ENCODE data around the gene UTP4.

Gene UTP4

GRCh38 chr16:69166946-69167930 lies 34.8 kb downstream of the UTP4 start:
- Mint-ChIP-seq H3K9me3 (no peaks in the 10 kb centered on the region), H3K27me3 (no peaks in the 10 kb centered on the region), H3K4me1 (ENCODE audit: low read depth) (peaks cover 65% of the 10 kb centered on the region), H3K36me3 (ENCODE audit: low read depth) (peaks cover 94% of the 10 kb centered on the region), H3K27ac (peak overlapping the region; percentile 98), H3K4me3 (peak overlapping the region; percentile 47)
- no peak for DNase-seq

- H3K36me3 Mint-ChIP-seq (ENCODE audit: low read depth), result peaks cover 92% of the 10 kb centered on the region
- no peaks in the 10 kb centered on the region for H3K27me3 Mint-ChIP-seq
- H3K27ac Mint-ChIP-seq, result peak overlapping the region; percentile 52
- DNase-seq, result no peak
- H3K9me3 Mint-ChIP-seq, result no peaks in the 10 kb centered on the region
- peaks cover 60% of the 10 kb centered on the region for H3K4me1 Mint-ChIP-seq (ENCODE audit: low read depth)
- no peak overlapping the region for H3K4me3 Mint-ChIP-seq
Measured at GRCh38 chr16:69169051-69169450, 36.6 kb downstream of the UTP4 start.

GRCh38 chr16:69169607-69170352 lies 37.3 kb downstream of the UTP4 start:
- Mint-ChIP-seq H3K4me3 (no peak overlapping the region), H3K27me3 (no peaks in the 10 kb centered on the region), H3K36me3 (ENCODE audit: low read depth) (peaks cover 88% of the 10 kb centered on the region), H3K9me3 (no peaks in the 10 kb centered on the region), H3K4me1 (ENCODE audit: low read depth) (peaks cover 56% of the 10 kb centered on the region), H3K27ac (peak overlapping the region; percentile 8)
- no peak for DNase-seq

GRCh38 chr16:69171325-69172084 lies 39.1 kb downstream of the UTP4 start:
- H3K4me3 Mint-ChIP-seq, result no peak overlapping the region
- no peaks in the 10 kb centered on the region for H3K27me3 Mint-ChIP-seq
- peaks cover 82% of the 10 kb centered on the region for H3K36me3 Mint-ChIP-seq (ENCODE audit: low read depth)
- H3K9me3 Mint-ChIP-seq, result no peaks in the 10 kb centered on the region
- no peak for DNase-seq
- H3K4me1 Mint-ChIP-seq (ENCODE audit: low read depth), result peaks cover 39% of the 10 kb centered on the region
- no peak overlapping the region for H3K27ac Mint-ChIP-seq

GRCh38 chr16:69176033-69176800 lies 43.8 kb downstream of the UTP4 start:
- no peak overlapping the region for H3K4me3 Mint-ChIP-seq
- H3K27ac Mint-ChIP-seq, result no peak overlapping the region
- H3K36me3 Mint-ChIP-seq (ENCODE audit: low read depth), result peaks cover 42% of the 10 kb centered on the region
- peaks cover 18% of the 10 kb centered on the region for H3K4me1 Mint-ChIP-seq (ENCODE audit: low read depth)
- H3K27me3 Mint-ChIP-seq, result no peaks in the 10 kb centered on the region
- H3K9me3 Mint-ChIP-seq, result no peaks in the 10 kb centered on the region
- DNase-seq, result no peak

GRCh38 chr16:69179328-69180010 lies 47.0 kb downstream of the UTP4 start:
- Mint-ChIP-seq H3K27me3 (no peaks in the 10 kb centered on the region), H3K4me3 (no peak overlapping the region), H3K4me1 (ENCODE audit: low read depth) (peaks cover 23% of the 10 kb centered on the region), H3K27ac (no peak overlapping the region), H3K9me3 (no peaks in the 10 kb centered on the region), H3K36me3 (ENCODE audit: low read depth) (peaks cover 31% of the 10 kb centered on the region)
- DNase-seq, result no peak

- H3K4me3 Mint-ChIP-seq, result no peak overlapping the region
- H3K27me3 Mint-ChIP-seq, result no peaks in the 10 kb centered on the region
- no peaks in the 10 kb centered on the region for H3K9me3 Mint-ChIP-seq
- DNase-seq, result no peak
- peaks cover 33% of the 10 kb centered on the region for H3K36me3 Mint-ChIP-seq (ENCODE audit: low read depth)
- peaks cover 27% of the 10 kb centered on the region for H3K4me1 Mint-ChIP-seq (ENCODE audit: low read depth)
- no peak overlapping the region for H3K27ac Mint-ChIP-seq
Measured at GRCh38 chr16:69180011-69180338, 47.5 kb downstream of the UTP4 start.

GRCh38 chr16:69182730-69183416 lies 50.4 kb downstream of the UTP4 start:
- H3K4me3 Mint-ChIP-seq, result no peak overlapping the region
- H3K27me3 Mint-ChIP-seq, result no peaks in the 10 kb centered on the region
- no peaks in the 10 kb centered on the region for H3K9me3 Mint-ChIP-seq
- H3K4me1 Mint-ChIP-seq (ENCODE audit: low read depth), result peaks cover 43% of the 10 kb centered on the region
- H3K27ac Mint-ChIP-seq, result no peak overlapping the region
- H3K36me3 Mint-ChIP-seq (ENCODE audit: low read depth), result peaks cover 22% of the 10 kb centered on the region
- no peak for DNase-seq

GRCh38 chr16:69186642-69187445 lies 54.4 kb downstream of the UTP4 start, which contains the start of gene SNTB2:
Gene SNTB2, plus strand, starts transcription at chr16:69187164. Its CDS starts 3 bp downstream, at chr16:69187167.
- H3K9me3 Mint-ChIP-seq, result no peaks in the 10 kb centered on the region
- peaks cover 66% of the 10 kb centered on the region for H3K4me1 Mint-ChIP-seq (ENCODE audit: low read depth)
- H3K36me3 Mint-ChIP-seq (ENCODE audit: low read depth), result peaks cover 25% of the 10 kb centered on the region

GRCh38 chr16:69187446-69188235 lies 55.2 kb downstream of the UTP4 start:
- peaks cover 69% of the 10 kb centered on the region for H3K4me1 Mint-ChIP-seq (ENCODE audit: low read depth)
- peak overlapping the region; percentile 84 for H3K4me3 Mint-ChIP-seq
- peak; percentile 72 for DNase-seq
- H3K36me3 Mint-ChIP-seq (ENCODE audit: low read depth), result peaks cover 21% of the 10 kb centered on the region
- no peaks in the 10 kb centered on the region for H3K27me3 Mint-ChIP-seq
- no peaks in the 10 kb centered on the region for H3K9me3 Mint-ChIP-seq
- H3K27ac Mint-ChIP-seq, result peak overlapping the region; percentile 86

More at GRCh38 chr16:69186642-69187445, 54.4 kb downstream of the UTP4 start, which contains the start of gene SNTB2:
- H3K4me3 Mint-ChIP-seq, result peak within 1 kb of the TSS; percentile 85
- peak; percentile 88 for DNase-seq
- no peaks in the 10 kb centered on the region for H3K27me3 Mint-ChIP-seq
- peak within 1 kb of the TSS; percentile 97 for H3K27ac Mint-ChIP-seq

GRCh38 chr16:69188236-69188549 lies 55.7 kb downstream of the UTP4 start:
- Mint-ChIP-seq H3K4me1 (ENCODE audit: low read depth) (peaks cover 66% of the 10 kb centered on the region), H3K27me3 (no peaks in the 10 kb centered on the region), H3K4me3 (peak overlapping the region; percentile 84), H3K27ac (peak overlapping the region; percentile 86), H3K36me3 (ENCODE audit: low read depth) (peaks cover 16% of the 10 kb centered on the region), H3K9me3 (no peaks in the 10 kb centered on the region)
- no peak for DNase-seq

GRCh38 chr16:69188716-69189115 lies 56.3 kb downstream of the UTP4 start:
- Mint-ChIP-seq H3K4me3 (peak overlapping the region; percentile 84), H3K9me3 (no peaks in the 10 kb centered on the region), H3K27me3 (no peaks in the 10 kb centered on the region), H3K27ac (peak overlapping the region; percentile 86), H3K36me3 (ENCODE audit: low read depth) (peaks cover 15% of the 10 kb centered on the region), H3K4me1 (ENCODE audit: low read depth) (peaks cover 66% of the 10 kb centered on the region)
- no peak for DNase-seq
